ENCODE results near the gene CEBPB. TPM values are rescaled to one million over a fixed set of nuclear protein-coding genes. Genes with fewer than 3 reads are reported as not detected.

The CEBPB gene
- total RNA-seq, 1 experiment from 2014 or later: 183 TPM

DNA sequence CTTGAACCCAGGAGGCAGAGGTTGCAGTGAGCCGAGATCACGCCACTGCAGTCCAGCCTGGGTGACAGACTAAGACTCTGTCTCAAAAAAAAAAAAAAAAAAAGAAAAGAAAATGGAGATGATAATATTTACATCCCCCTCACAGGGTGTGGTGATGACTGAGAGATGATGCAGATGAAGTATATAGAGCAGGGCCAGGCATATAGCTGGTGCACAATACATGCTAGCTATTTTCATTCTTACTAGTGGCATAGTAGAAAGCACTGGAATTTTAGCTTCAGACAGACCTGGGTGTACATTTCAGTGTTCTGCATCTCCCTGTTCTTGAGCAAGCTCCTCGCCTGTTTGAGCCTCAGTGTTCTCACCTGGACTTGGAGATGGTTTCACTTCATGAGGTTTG is 36.9 kb downstream of the CEBPB start:
- Histone ChIP-seq H3K36me3 (ENCODE audit: control insufficient read depth, insufficient read depth, low read length) (no peaks in the 10 kb centered on the region), H3K4me1 (no peaks in the 10 kb centered on the region), H3K9me3 (no peaks in the 10 kb centered on the region), H3K27me3 (replicated peaks; ENCODE audit: control insufficient read depth, insufficient read depth, low read length) (no peaks in the 10 kb centered on the region), H3K4me3 (ENCODE audit: low read depth, low read length) (no peak overlapping the region)
- H3K27ac Mint-ChIP-seq (ENCODE audit: unreplicated experiment): no peak overlapping the region
- no peaks in the 10 kb centered on the region for H3K27me3 Mint-ChIP-seq (ENCODE audit: insufficient read depth, unreplicated experiment)
- intact Hi-C loops (cut with micrococcal nuclease; ENCODE audit: unreplicated experiment): no loop called here
- CTCF ChIA-PET: interaction anchor here (0.6 kb wide), 2 partner anchors 20 to 94 kb away, joined by 3 read pairs; no protein-coding TSS in a partner anchor
- peaks cover 14% of the 10 kb centered on the region for H3K4me1 Mint-ChIP-seq (ENCODE audit: low read depth, unreplicated experiment)
- no peak for DNase-seq
- H3K36me3 Mint-ChIP-seq (ENCODE audit: insufficient read depth, unreplicated experiment): no peaks in the 10 kb centered on the region
- POLR2A ChIA-PET: no interaction called here
- peaks cover 9% of the 10 kb centered on the region for H3K9me3 Mint-ChIP-seq (ENCODE audit: unreplicated experiment)
- TF ChIP-seq, protein P1, sequence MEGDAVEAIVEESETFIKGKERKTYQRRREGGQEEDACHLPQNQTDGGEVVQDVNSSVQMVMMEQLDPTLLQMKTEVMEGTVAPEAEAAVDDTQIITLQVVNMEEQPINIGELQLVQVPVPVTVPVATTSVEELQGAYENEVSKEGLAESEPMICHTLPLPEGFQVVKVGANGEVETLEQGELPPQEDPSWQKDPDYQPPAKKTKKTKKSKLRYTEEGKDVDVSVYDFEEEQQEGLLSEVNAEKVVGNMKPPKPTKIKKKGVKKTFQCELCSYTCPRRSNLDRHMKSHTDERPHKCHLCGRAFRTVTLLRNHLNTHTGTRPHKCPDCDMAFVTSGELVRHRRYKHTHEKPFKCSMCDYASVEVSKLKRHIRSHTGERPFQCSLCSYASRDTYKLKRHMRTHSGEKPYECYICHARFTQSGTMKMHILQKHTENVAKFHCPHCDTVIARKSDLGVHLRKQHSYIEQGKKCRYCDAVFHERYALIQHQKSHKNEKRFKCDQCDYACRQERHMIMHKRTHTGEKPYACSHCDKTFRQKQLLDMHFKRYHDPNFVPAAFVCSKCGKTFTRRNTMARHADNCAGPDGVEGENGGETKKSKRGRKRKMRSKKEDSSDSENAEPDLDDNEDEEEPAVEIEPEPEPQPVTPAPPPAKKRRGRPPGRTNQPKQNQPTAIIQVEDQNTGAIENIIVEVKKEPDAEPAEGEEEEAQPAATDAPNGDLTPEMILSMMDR (IDR thresholded peaks at IDR 0.05; ENCODE audit: insufficient read depth in 1 of 2, low read depth in 1 of 2, low read length in 1 of 2, severe bottlenecking in 1 of 2, unreplicated experiment in 1 of 2): no peak
- no TSS peak for BruUV-seq (replicated peaks)
- no peak overlapping the region for H3K4me3 Mint-ChIP-seq (ENCODE audit: unreplicated experiment)

DNA sequence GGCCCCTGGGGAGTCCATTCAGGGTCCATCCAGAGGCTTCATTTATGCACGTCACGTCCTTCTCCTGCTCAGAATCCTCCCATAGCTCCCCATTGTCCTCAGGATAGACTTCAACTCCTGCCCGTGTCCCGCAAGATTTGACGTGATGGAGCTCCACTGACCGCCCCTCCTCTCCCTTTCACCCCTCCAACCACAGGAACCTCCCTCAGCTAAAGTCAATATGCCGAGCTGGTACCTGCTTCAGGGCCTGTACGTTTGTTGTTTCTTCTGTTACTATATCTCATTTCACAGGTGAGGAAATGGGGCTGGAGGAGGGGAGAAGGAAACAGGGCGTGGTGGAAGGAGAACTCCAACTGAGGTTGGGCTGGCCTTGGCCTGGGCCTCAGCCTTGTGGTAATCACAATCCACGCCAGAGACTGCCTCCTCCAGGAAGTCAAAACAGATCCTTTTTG is 38.6 kb downstream of the CEBPB start:
- ChIA-PET CTCF (interaction anchor here (0.6 kb wide), 1 partner anchor 215 kb away, joined by 3 read pairs; no protein-coding TSS in a partner anchor), POLR2A (no interaction called here)
- no peak for DNase-seq
- Mint-ChIP-seq H3K27me3 (ENCODE audit: insufficient read depth, unreplicated experiment) (no peaks in the 10 kb centered on the region), H3K36me3 (ENCODE audit: insufficient read depth, unreplicated experiment) (no peaks in the 10 kb centered on the region), H3K27ac (ENCODE audit: unreplicated experiment) (no peak overlapping the region), H3K4me3 (ENCODE audit: unreplicated experiment) (no peak overlapping the region), H3K4me1 (ENCODE audit: low read depth, unreplicated experiment) (peaks cover 14% of the 10 kb centered on the region), H3K9me3 (ENCODE audit: unreplicated experiment) (peaks cover 9% of the 10 kb centered on the region)
- TF ChIP-seq, protein P1 (IDR thresholded peaks at IDR 0.05; ENCODE audit: insufficient read depth in 1 of 2, low read depth in 1 of 2, low read length in 1 of 2, severe bottlenecking in 1 of 2, unreplicated experiment in 1 of 2): no peak
- Histone ChIP-seq H3K4me3 (ENCODE audit: low read depth, low read length) (no peak overlapping the region), H3K4me1 (no peaks in the 10 kb centered on the region), H3K27me3 (replicated peaks; ENCODE audit: control insufficient read depth, insufficient read depth, low read length) (no peaks in the 10 kb centered on the region), H3K36me3 (ENCODE audit: control insufficient read depth, insufficient read depth, low read length) (no peaks in the 10 kb centered on the region), H3K9me3 (no peaks in the 10 kb centered on the region)
- no TSS peak for BruUV-seq (replicated peaks)
- intact Hi-C loops (cut with micrococcal nuclease; ENCODE audit: unreplicated experiment): no loop called here

DNA sequence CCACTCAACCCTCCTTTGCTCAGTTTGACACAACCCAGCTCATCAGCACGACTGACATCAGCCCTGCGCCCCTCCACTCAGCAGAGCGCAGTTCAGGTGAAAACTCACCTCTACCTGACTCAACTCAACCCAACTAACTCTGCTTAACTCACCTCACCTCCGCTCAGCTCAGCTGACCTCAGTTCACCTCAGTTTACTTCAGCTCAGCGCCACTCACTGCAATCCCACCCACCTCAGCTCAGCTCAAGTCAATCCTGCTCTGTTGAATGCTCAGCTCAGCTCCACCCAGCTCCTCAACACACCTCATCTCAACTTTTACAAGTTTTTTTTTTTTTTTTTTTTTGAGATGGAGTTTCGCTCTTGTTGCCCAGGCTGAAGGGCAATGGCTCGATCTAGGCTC is 39.6 kb downstream of the CEBPB start:
- H3K4me3 Mint-ChIP-seq (ENCODE audit: unreplicated experiment): no peak overlapping the region
- H3K27me3 ChIP-seq (replicated peaks; ENCODE audit: control insufficient read depth, insufficient read depth, low read length): no peaks in the 10 kb centered on the region
- TF ChIP-seq, protein P1 (IDR thresholded peaks at IDR 0.05; ENCODE audit: insufficient read depth in 1 of 2, low read depth in 1 of 2, low read length in 1 of 2, severe bottlenecking in 1 of 2, unreplicated experiment in 1 of 2): no peak
- no peak overlapping the region for H3K27ac Mint-ChIP-seq (ENCODE audit: unreplicated experiment)
- peaks cover 6% of the 10 kb centered on the region for H3K4me1 Mint-ChIP-seq (ENCODE audit: low read depth, unreplicated experiment)
- H3K9me3 Mint-ChIP-seq (ENCODE audit: unreplicated experiment): no peaks in the 10 kb centered on the region
- no peaks in the 10 kb centered on the region for H3K9me3 ChIP-seq
- H3K36me3 Mint-ChIP-seq (ENCODE audit: insufficient read depth, unreplicated experiment): no peaks in the 10 kb centered on the region
- POLR2A ChIA-PET: interaction anchor here (1.0 kb wide), 1 partner anchor 13 kb away, joined by 4 read pairs; no protein-coding TSS in a partner anchor
- no peak overlapping the region for H3K4me3 ChIP-seq (ENCODE audit: low read depth, low read length)
- no peaks in the 10 kb centered on the region for H3K36me3 ChIP-seq (ENCODE audit: control insufficient read depth, insufficient read depth, low read length)
- no peak for DNase-seq
- intact Hi-C loops (cut with micrococcal nuclease; ENCODE audit: unreplicated experiment): no loop called here
- no peaks in the 10 kb centered on the region for H3K4me1 ChIP-seq
- CTCF ChIA-PET: interaction anchor here (0.5 to 0.9 kb wide), 4 partner anchors 298 to 361 kb away, joined by 3 to 4 read pairs (median 3); no protein-coding TSS in a partner anchor
- no peaks in the 10 kb centered on the region for H3K27me3 Mint-ChIP-seq (ENCODE audit: insufficient read depth, unreplicated experiment)
- BruUV-seq (replicated peaks): no TSS peak

Data from Caco-2 (cell line).